ENCODE measurements around the gene DHX58.
"Not testable (repeated sequence)": the region's sequence is repeated elsewhere in the genome, so short reads cannot be mapped to it uniquely, and the experiment has no call there.

Gene DHX58

GRCh38 chr17:42112552-42113176 lies at the start of gene DHX58:
Gene DHX58 (minus strand): TSS chr17:42112714. CDS start chr17:42111892, 822 bp downstream.
- DNase-seq (ENCODE audit: low read depth, low spot score): no peak

GRCh38 chr17:42160531-42160910 lies 48.0 kb upstream of the DHX58 start:
- DNase-seq (ENCODE audit: low read depth, low spot score): no peak

GRCh38 chr17:42159796-42160530 lies 47.4 kb upstream of the DHX58 start:
- no peak for DNase-seq (ENCODE audit: low read depth, low spot score)

GRCh38 chr17:42155614-42156045 lies 43.1 kb upstream of the DHX58 start:
- peak; percentile 88 for DNase-seq (ENCODE audit: low read depth, low spot score)

GRCh38 chr17:42153919-42154742 lies 41.6 kb upstream of the DHX58 start:
- peak; percentile 81 for DNase-seq (ENCODE audit: low read depth, low spot score)

GRCh38 chr17:42146911-42147607 lies 34.5 kb upstream of the DHX58 start:
- DNase-seq (ENCODE audit: low read depth, low spot score): no peak

GRCh38 chr17:42143138-42143537 lies 30.6 kb upstream of the DHX58 start:
- not testable (repeated sequence) for DNase-seq (ENCODE audit: low read depth, low spot score)

- DNase-seq (ENCODE audit: low read depth, low spot score): no peak
Measured at GRCh38 chr17:42142371-42142896, 29.9 kb upstream of the DHX58 start.

GRCh38 chr17:42141382-42141781 lies 28.9 kb upstream of the DHX58 start:
- DNase-seq (ENCODE audit: low read depth, low spot score): no peak

GRCh38 chr17:42140690-42141089 lies 28.2 kb upstream of the DHX58 start:
- DNase-seq (ENCODE audit: low read depth, low spot score): not testable (repeated sequence)

- DNase-seq (ENCODE audit: low read depth, low spot score): no peak
Measured at GRCh38 chr17:42138749-42139492, 26.4 kb upstream of the DHX58 start.

- DNase-seq (ENCODE audit: low read depth, low spot score): no peak
Measured at GRCh38 chr17:42136654-42137051, 24.1 kb upstream of the DHX58 start.

GRCh38 chr17:42135664-42136653 lies 23.4 kb upstream of the DHX58 start:
- DNase-seq (ENCODE audit: low read depth, low spot score): no peak

GRCh38 chr17:42135151-42135550 lies 22.6 kb upstream of the DHX58 start:
- no peak for DNase-seq (ENCODE audit: low read depth, low spot score)

GRCh38 chr17:42133461-42134041 lies 21.0 kb upstream of the DHX58 start:
- no peak for DNase-seq (ENCODE audit: low read depth, low spot score)

GRCh38 chr17:42132941-42133340 lies 20.4 kb upstream of the DHX58 start:
- no peak for DNase-seq (ENCODE audit: low read depth, low spot score)

- DNase-seq (ENCODE audit: low read depth, low spot score): no peak
Measured at GRCh38 chr17:42131981-42132432, 19.5 kb upstream of the DHX58 start.

- no peak for DNase-seq (ENCODE audit: low read depth, low spot score)
Measured at GRCh38 chr17:42131232-42131631, 18.7 kb upstream of the DHX58 start.

GRCh38 chr17:42130310-42130936 lies 17.9 kb upstream of the DHX58 start:
- DNase-seq (ENCODE audit: low read depth, low spot score): no peak

All from ELF-1 (cell line).